ENCODE data around the gene MEX3D.

The MEX3D gene

GRCh38 chr19:1568320-1569019 lies at the start of gene MEX3D:
TSS of gene MEX3D (minus strand) at chr19:1568325. CDS start at chr19:1568058, 267 bp downstream.
- peak in 38 of 56 donors; percentile 5 to 72 (median 35) for DNase-seq

DNA sequence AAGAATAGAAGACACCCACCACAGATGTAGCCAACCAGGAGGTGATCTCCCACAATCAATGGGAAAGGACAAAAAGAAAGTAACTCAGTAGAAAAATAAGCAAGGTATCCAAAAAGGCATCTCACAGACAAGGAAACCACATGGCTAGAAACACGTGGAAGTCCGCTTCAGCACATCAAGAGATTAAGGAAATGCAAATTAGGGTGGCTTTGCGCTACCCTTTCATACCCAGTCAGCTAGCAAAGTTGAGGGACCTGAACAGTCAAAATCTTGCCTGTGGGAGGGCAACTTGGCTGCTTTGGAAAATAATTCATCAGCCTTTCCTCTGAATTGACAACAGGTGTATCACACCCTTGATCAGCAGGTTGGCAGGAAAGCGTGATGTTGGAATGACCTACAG lies 48.8 kb upstream of the MEX3D start:
- no peak for DNase-seq

DNA sequence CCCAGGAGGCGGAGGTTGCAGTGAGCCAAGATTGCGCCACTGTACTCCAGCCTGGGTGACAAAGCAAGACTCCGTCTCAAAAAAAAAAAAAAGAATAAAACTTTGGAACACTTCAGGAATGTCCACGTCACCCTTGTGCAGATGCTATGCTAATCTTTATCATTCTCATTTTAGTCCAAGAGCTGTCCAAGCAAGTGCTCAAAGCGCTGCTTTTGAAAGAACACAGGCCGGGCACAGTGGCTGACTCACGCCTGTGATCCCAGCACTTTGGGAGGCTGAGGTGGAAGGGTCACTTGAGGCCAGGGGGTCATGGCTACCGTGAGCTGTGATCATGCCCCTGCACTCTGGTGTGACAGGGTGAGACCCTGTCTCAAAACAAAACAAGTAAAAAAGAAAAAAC lies 48.3 kb upstream of the MEX3D start:
- no peak for DNase-seq

GRCh38 chr19:1615156-1615765 lies 47.1 kb upstream of the MEX3D start:
- no peak for DNase-seq

GRCh38 chr19:1613808-1614570 lies 45.9 kb upstream of the MEX3D start:
- DNase-seq = no peak

GRCh38 chr19:1613146-1613545 lies 45.0 kb upstream of the MEX3D start:
- no peak for DNase-seq

- no peak for DNase-seq
Measured at GRCh38 chr19:1612114-1613086, 44.3 kb upstream of the MEX3D start.

DNA sequence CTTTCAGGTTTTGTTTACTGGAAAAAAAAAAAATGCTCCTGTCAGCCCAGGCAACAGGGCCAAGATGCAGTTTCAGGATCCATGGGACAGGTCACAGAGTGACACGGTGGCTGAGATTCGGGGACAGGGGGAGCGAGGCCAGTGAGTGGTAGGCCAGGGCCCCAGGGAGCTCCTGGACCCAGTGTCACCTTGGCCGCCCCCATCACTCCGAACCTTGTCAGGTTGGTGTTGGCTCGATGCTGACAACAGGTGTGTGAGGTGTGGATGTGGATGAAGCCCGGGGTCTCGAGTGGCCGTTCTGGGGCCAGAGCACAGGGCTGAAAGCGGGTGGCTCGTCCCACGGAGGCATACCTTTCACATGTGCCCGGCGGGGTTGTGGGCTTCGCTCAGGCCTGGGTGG lies 43.2 kb upstream of the MEX3D start:
- DNase-seq = no peak

GRCh38 chr19:1610579-1610978 lies 42.5 kb upstream of the MEX3D start:
- DNase-seq = no peak

DNA sequence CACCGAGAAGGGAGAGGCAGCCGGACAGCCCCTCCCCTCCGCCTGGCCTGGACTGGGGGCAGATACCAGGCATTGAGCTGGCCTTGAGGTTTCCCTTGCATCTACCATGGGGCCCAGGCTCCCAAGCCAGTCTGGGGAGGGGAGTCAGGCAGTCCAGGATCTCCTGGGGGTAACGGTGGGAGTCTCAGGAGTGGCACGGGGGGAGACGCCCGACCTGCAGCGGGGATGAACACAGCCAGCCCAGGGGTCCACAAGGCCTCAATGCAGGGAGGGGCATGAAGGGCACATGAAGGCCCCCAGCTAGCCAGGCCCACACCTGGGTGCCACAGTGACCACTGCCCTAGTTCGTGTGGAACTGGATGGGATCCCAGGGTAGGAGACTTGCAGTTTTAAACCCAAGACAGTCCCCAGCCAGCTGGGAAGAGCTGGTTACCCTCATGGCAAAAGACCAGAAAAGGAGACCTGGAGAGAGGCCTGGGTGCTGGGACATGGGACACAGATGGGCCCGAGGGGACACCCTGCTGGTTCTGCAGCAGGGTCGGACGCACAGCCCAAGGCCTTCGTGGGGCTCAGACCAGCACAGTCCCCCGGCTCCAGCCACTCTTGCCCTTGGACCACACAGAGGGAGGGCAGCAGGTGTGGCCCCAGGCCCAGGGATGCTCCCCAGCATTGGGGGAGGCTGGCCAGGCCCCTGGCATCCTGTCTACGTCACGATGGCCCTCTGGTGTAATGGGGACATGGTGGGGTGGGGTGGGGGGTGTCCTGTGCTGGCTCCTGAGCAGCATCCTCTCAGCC lies 41.8 kb upstream of the MEX3D start:
- no peak for DNase-seq

GRCh38 chr19:1609103-1609396 lies 40.9 kb upstream of the MEX3D start:
- no peak for DNase-seq

DNA sequence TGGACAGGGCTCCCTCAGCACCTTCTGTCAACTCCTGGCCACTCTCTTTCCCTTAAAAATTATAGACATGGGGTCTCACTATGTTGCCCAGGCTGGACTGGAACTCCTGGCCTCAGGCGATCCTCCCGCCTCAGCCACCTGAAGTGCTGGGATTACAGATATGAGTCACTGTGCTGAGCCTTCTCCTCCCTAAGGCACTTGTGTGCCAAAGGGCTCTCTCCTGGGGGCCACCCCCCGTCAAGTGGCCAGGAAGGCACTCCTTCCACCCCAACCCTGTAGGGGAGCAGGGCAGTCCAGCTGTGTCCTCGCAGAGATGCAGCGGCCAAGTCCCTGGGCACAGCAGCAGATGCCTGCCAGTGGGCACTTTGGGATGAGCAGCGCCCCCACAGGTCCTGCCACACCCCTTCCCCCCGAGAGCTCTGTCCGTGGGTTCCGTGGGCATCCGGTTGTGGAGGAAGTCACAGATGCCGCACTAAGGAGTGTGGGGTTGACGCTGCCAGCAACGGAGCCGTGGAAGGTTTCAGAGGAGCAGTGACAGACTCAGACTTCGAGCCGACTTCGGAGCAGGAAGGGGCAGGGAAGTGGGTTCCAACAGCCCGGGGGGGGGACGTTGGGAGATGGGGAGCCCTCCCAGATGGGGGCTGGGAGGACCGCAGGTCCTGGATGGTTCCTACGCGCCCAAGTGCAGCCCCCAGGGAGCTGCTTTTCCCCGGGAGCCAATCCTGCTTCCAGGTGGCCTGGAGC lies 40.4 kb upstream of the MEX3D start:
- no peak for DNase-seq

- peak in 2 of 56 donors; percentile 41 to 64 for DNase-seq
Measured at GRCh38 chr19:1606138-1606651, 38.1 kb upstream of the MEX3D start.

- peak; percentile 66 to 97 (median 93) for DNase-seq
Measured at GRCh38 chr19:1605236-1606137, 37.4 kb upstream of the MEX3D start, which contains the start of gene UQCR11. TSS of gene UQCR11 (minus strand) at chr19:1605462. CDS start at chr19:1605409, 53 bp downstream.

- DNase-seq = no peak
Measured at GRCh38 chr19:1602091-1602707, 34.1 kb upstream of the MEX3D start.

DNA sequence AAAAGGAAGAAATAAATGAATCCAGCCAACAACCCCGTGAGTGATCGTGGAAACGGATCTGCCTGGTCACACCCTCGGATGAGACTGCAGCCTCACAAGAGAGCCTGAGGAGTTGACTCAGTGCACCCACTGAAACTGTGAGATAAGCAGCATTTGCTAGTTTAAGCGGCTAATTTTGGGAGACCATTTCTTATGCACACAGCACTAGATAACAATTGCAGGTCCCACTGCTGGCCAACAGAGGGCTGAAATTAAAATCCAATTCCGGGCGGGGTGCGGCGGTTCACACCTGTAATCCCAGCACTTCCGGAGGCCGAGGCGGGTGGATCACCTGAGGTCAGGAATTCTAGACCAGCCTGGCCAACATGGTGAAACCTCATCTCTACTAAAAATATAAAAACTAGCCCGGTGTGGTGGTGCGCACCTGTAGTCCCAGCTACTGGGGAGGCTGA lies 33.5 kb upstream of the MEX3D start:
- peak in 1 of 56 donors; percentile 4 for DNase-seq

- DNase-seq = no peak
Measured at GRCh38 chr19:1599460-1599846, 31.3 kb upstream of the MEX3D start.
